Measurements from ENCODE around the gene SLC25A21.
"Not testable (repeated sequence)": the region's sequence is repeated elsewhere in the genome, so short reads cannot be mapped to it uniquely, and the experiment has no call there.

SLC25A21 gene

GRCh38 chr14:37083599-37083998, 88.8 kb downstream of the SLC25A21 start:
- no peak for ATAC-seq

- ATAC-seq: no peak
These were observed 90.0 kb downstream of the SLC25A21 start for GRCh38 chr14:37082449-37082848.

GRCh38 chr14:37081856-37082255, 90.5 kb downstream of the SLC25A21 start:
- no peak for ATAC-seq

GRCh38 chr14:37081218-37081617, 91.2 kb downstream of the SLC25A21 start:
- ATAC-seq: no peak

- ATAC-seq: no peak
These were observed 94.3 kb downstream of the SLC25A21 start for GRCh38 chr14:37078131-37078530.

GRCh38 chr14:37074320-37074719, 98.1 kb downstream of the SLC25A21 start:
- not testable (repeated sequence) for ATAC-seq

GRCh38 chr14:37063467-37064240, 108.8 kb downstream of the SLC25A21 start:
- ATAC-seq: no peak

- no peak for ATAC-seq
These were observed 110.1 kb downstream of the SLC25A21 start for GRCh38 chr14:37062191-37062803.

GRCh38 chr14:37061697-37062096, 110.7 kb downstream of the SLC25A21 start:
- ATAC-seq: no peak

GRCh38 chr14:37060496-37061260, 111.7 kb downstream of the SLC25A21 start:
- no peak for ATAC-seq

GRCh38 chr14:37057776-37058175, 114.6 kb downstream of the SLC25A21 start:
- ATAC-seq: no peak

GRCh38 chr14:37056473-37056872, 115.9 kb downstream of the SLC25A21 start:
- ATAC-seq: no peak

- ATAC-seq: no peak
These were observed 117.5 kb downstream of the SLC25A21 start for GRCh38 chr14:37054869-37055268.

- ATAC-seq: no peak
These were observed 118.3 kb downstream of the SLC25A21 start for GRCh38 chr14:37054144-37054543.

GRCh38 chr14:37051680-37052079, 120.7 kb downstream of the SLC25A21 start:
- ATAC-seq: no peak

GRCh38 chr14:37051153-37051552, 121.3 kb downstream of the SLC25A21 start:
- no peak for ATAC-seq

GRCh38 chr14:37048666-37049071, 123.7 kb downstream of the SLC25A21 start:
- ATAC-seq: no peak

- ATAC-seq: no peak
These were observed 124.4 kb downstream of the SLC25A21 start for GRCh38 chr14:37047996-37048395.

GRCh38 chr14:37047226-37047625, 125.2 kb downstream of the SLC25A21 start:
- no peak for ATAC-seq

GRCh38 chr14:37046815-37047214, 125.6 kb downstream of the SLC25A21 start:
- no peak for ATAC-seq

- no peak for ATAC-seq
These were observed 126.9 kb downstream of the SLC25A21 start for GRCh38 chr14:37045340-37046061.

- no peak for ATAC-seq
These were observed 134.6 kb downstream of the SLC25A21 start for GRCh38 chr14:37037636-37038387.
